Nephron (organoid): ENCODE data around the gene ZNF26.
"Not testable (repeated sequence)": the region's sequence is repeated elsewhere in the genome, so short reads cannot be mapped to it uniquely, and the experiment has no call there.

Source experiments
- H3K27ac Mint-ChIP-seq, 3 experiments: 2 replicates each; pipeline ENCODE4 v1.8.0; 2020; ENCODE audit warnings: mixed read lengths in 3 of 3, mild to moderate bottlenecking in 2 of 3, moderate library complexity in 1 of 3
- H3K27me3 Mint-ChIP-seq: 2 replicates; pipeline ENCODE4 v1.8.0; 2021; ENCODE audit warnings: low read depth, mild to moderate bottlenecking, moderate library complexity, mixed read lengths
- H3K36me3 Mint-ChIP-seq: 2 replicates; pipeline ENCODE4 v1.8.0; 2020; ENCODE audit warnings: low read depth, mixed read lengths
- H3K4me1 Mint-ChIP-seq: 2 replicates; pipeline ENCODE4 v1.8.0; 2020; ENCODE audit warnings: mixed read lengths
- H3K4me3 Mint-ChIP-seq, 3 experiments: 2 replicates each; pipeline ENCODE4 v1.8.0; 2020; ENCODE audit warnings: mild to moderate bottlenecking in 3 of 3, mixed read lengths in 3 of 3, moderate library complexity in 2 of 3
- H3K9me3 Mint-ChIP-seq: 2 replicates; pipeline ENCODE4 v1.8.0; 2020; ENCODE audit warnings: mixed read lengths
- CTCF ChIP-seq, 3 experiments: fragments of 200-600 bp; sonication (generic); IDR thresholded peaks; one replicate each; pipeline ENCODE4 v1.5.0; 2021; ENCODE audit warnings: antibody characterized with exemption in 3 of 3; ENCODE audit not compliant: unreplicated experiment in 3 of 3

Gene ZNF26

GRCh38 chr12:132954471-132955048, 31.6 kb upstream of the ZNF26 start:
- H3K4me3 Mint-ChIP-seq, result peak overlapping the region; percentile 96 to 99 (median 97)
- peaks cover 15% of the 10 kb centered on the region for H3K4me1 Mint-ChIP-seq
- no peak for TF ChIP-seq CTCF (IDR thresholded peaks at IDR 0.05; ENCODE audit: unreplicated experiment in 3 of 3)
- peaks cover 51% of the 10 kb centered on the region for H3K36me3 Mint-ChIP-seq
- peak overlapping the region; percentile 96 to 99 (median 99) for H3K27ac Mint-ChIP-seq
- H3K27me3 Mint-ChIP-seq, result peaks cover 13% of the 10 kb centered on the region
- H3K9me3 Mint-ChIP-seq, result peaks cover 44% of the 10 kb centered on the region

- peak overlapping the region; percentile 96 to 99 (median 99) for H3K27ac Mint-ChIP-seq
- H3K36me3 Mint-ChIP-seq, result peaks cover 57% of the 10 kb centered on the region
- peaks cover 47% of the 10 kb centered on the region for H3K9me3 Mint-ChIP-seq
- TF ChIP-seq CTCF (IDR thresholded peaks at IDR 0.05; ENCODE audit: unreplicated experiment in 3 of 3), result no peak
- peaks cover 15% of the 10 kb centered on the region for H3K4me1 Mint-ChIP-seq
- H3K4me3 Mint-ChIP-seq, result peak overlapping the region; percentile 96 to 99 (median 97)
- H3K27me3 Mint-ChIP-seq, result peaks cover 13% of the 10 kb centered on the region
Measured at GRCh38 chr12:132955094-132956010, 30.8 kb upstream of the ZNF26 start.

- H3K4me3 Mint-ChIP-seq, result peak within 1 kb of the TSS; percentile 96 to 99 (median 97)
- H3K9me3 Mint-ChIP-seq, result peaks cover 52% of the 10 kb centered on the region
- peaks cover 15% of the 10 kb centered on the region for H3K4me1 Mint-ChIP-seq
- TF ChIP-seq CTCF (IDR thresholded peaks at IDR 0.05; ENCODE audit: unreplicated experiment in 3 of 3), result no peak
- peak within 1 kb of the TSS; percentile 96 to 99 (median 99) for H3K27ac Mint-ChIP-seq
- peaks cover 13% of the 10 kb centered on the region for H3K27me3 Mint-ChIP-seq
- H3K36me3 Mint-ChIP-seq, result peaks cover 63% of the 10 kb centered on the region
Measured at GRCh38 chr12:132956011-132956788, 30.0 kb upstream of the ZNF26 start, which contains the start of gene ZNF605. TSS of gene ZNF605 (minus strand) at chr12:132956306. CDS start at chr12:132945635, 10,671 bp downstream.

GRCh38 chr12:132961790-132962189, 24.4 kb upstream of the ZNF26 start:
- H3K27ac Mint-ChIP-seq, H3K27me3 Mint-ChIP-seq, H3K4me1 Mint-ChIP-seq, H3K4me3 Mint-ChIP-seq: not testable (repeated sequence)
- peaks cover 58% of the 10 kb centered on the region for H3K36me3 Mint-ChIP-seq
- peaks cover 44% of the 10 kb centered on the region for H3K9me3 Mint-ChIP-seq

- Mint-ChIP-seq H3K9me3 (peaks cover 49% of the 10 kb centered on the region), H3K36me3 (peaks cover 54% of the 10 kb centered on the region)
- not testable (repeated sequence) for H3K4me1 Mint-ChIP-seq, H3K27me3 Mint-ChIP-seq, H3K27ac Mint-ChIP-seq, H3K4me3 Mint-ChIP-seq
Measured at GRCh38 chr12:132963947-132964346, 22.2 kb upstream of the ZNF26 start.

- Mint-ChIP-seq H3K9me3 (peaks cover 52% of the 10 kb centered on the region), H3K4me3 (no peak overlapping the region), H3K4me1 (no peaks in the 10 kb centered on the region), H3K36me3 (peaks cover 46% of the 10 kb centered on the region), H3K27ac (no peak overlapping the region), H3K27me3 (no peaks in the 10 kb centered on the region)
- no peak for TF ChIP-seq CTCF (IDR thresholded peaks at IDR 0.05; ENCODE audit: unreplicated experiment in 3 of 3)
Measured at GRCh38 chr12:132965796-132966195, 20.4 kb upstream of the ZNF26 start.
